Ectodermal cell (in vitro differentiated cells): ENCODE measurements around the gene ACAT2.

Experiments used
- H3K27ac ChIP-seq: 2 replicates; pipeline ENCODE4 v1.7.0; 2013; ENCODE audit warnings: mild to moderate bottlenecking, low read depth, low read length; ENCODE audit not compliant: insufficient read depth, poor library complexity, severe bottlenecking
- H3K27me3 ChIP-seq: 2 replicates; pipeline ENCODE4 v1.7.0; 2013; ENCODE audit warnings: mild to moderate bottlenecking, low read length; ENCODE audit not compliant: insufficient read depth, control insufficient read depth, poor library complexity, severe bottlenecking
- H3K36me3 ChIP-seq: one replicate; pipeline ENCODE4 v1.7.0; 2013; ENCODE audit warnings: low read length; ENCODE audit not compliant: control insufficient read depth, insufficient read depth
- H3K4me1 ChIP-seq: one replicate; pipeline ENCODE4 v1.7.0; 2013; ENCODE audit warnings: low read length; ENCODE audit not compliant: control insufficient read depth, insufficient read depth
- H3K4me3 ChIP-seq: 2 replicates; pipeline ENCODE4 v1.7.0; 2013; ENCODE audit warnings: low read depth, low read length, control low read depth; ENCODE audit not compliant: insufficient read depth
- H3K9me3 ChIP-seq: 2 replicates; pipeline ENCODE4 v1.7.0; 2013; ENCODE audit warnings: mild to moderate bottlenecking, low read length, moderate library complexity; ENCODE audit not compliant: control insufficient read depth
- WGBS, 2 experiments: methylation state at CpG; one replicate each; pipeline ENCODE4 v1.1.7; 2013; ENCODE audit warnings: missing lambda C conversion rate in 2 of 2; 5-methylcytosine and 5-hydroxymethylcytosine counted together

Gene ACAT2

DNA sequence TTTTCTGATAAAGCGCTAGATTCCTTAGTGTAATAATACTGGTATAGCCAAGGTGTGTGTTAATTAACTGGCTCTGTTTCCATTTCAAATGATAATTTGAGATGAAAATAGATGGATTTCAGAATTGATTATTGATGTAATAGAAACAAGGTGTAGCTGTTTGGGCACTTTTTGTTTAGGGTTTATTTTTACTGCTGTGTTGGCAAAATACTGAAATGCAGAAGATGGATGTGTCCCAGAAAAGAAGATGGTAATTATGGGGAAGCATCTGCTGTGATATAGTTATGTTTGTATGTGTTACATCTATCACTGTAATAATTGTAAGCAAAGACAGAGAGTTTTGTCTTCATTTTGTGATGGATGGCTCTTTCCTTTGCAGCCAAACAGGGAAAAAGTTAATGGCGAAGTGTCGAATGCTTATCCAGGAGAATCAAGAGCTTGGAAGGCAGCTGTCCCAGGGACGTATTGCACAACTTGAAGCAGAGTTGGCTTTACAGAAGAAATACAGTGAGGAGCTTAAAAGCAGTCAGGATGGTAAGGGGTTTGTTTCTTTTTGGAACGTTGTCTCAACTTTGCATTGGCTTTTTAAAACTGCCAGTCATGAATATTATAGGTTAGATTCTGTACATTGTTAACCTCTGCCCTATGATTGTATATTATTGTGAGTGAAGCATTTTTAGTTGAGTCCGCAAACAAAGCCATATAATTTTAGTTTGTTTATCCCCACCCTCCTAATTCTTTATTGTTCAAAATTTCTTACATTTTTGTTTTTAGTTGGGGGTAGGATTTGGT lies 8.6 kb upstream of the ACAT2 start:
- H3K36me3 ChIP-seq = peaks cover 54% of the 10 kb centered on the region
- no peak overlapping the region for H3K4me3 ChIP-seq
- no peaks in the 10 kb centered on the region for H3K27me3 ChIP-seq
- H3K9me3 ChIP-seq = no peaks in the 10 kb centered on the region
- WGBS, 2 experiments = 95 to 96% methylated on average over 5 of the region's 6 CpGs
- H3K4me1 ChIP-seq = no peaks in the 10 kb centered on the region
- H3K27ac ChIP-seq = no peak overlapping the region

DNA sequence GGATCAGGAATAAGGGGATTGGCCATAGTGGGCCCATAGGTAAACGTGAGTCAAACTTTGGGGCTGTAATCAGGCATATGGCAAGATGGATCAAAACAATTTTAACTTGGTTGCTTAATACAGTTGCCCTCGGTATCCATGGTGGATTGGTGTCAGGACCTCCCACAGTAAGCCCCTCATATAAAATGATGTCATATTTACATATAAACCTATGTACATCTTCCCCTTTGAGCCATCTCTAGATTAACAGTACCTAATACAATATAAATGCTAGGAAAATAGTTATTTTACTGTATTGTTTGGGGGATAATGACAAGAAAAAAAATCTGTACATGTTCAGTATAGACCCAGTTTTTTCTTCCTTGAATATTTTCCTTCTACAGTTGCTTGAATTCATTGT lies 7.4 kb upstream of the ACAT2 start:
- 96% methylated on average over 2 of the region's 2 CpGs for WGBS, 2 experiments

GRCh38 chr6:159754959-159755914 lies 6.6 kb upstream of the ACAT2 start:
- WGBS, 2 experiments = 84 to 96% methylated on average over 11 to 14 of the region's 15 CpGs
- H3K27me3 ChIP-seq = no peaks in the 10 kb centered on the region
- peaks cover 52% of the 10 kb centered on the region for H3K36me3 ChIP-seq
- no peak overlapping the region for H3K27ac ChIP-seq
- peaks cover under 1% of the 10 kb centered on the region for H3K4me1 ChIP-seq
- H3K4me3 ChIP-seq = no peak overlapping the region
- no peaks in the 10 kb centered on the region for H3K9me3 ChIP-seq

More for the DNA sequence above, 7.4 kb upstream of the ACAT2 start:
- Histone ChIP-seq H3K4me1 (no peaks in the 10 kb centered on the region), H3K4me3 (no peak overlapping the region), H3K27me3 (no peaks in the 10 kb centered on the region), H3K9me3 (no peaks in the 10 kb centered on the region), H3K36me3 (peaks cover 56% of the 10 kb centered on the region), H3K27ac (no peak overlapping the region)

- H3K36me3 ChIP-seq = peaks cover 49% of the 10 kb centered on the region
- no peak overlapping the region for H3K4me3 ChIP-seq
- no peak overlapping the region for H3K27ac ChIP-seq
- no peaks in the 10 kb centered on the region for H3K27me3 ChIP-seq
- peaks cover 9% of the 10 kb centered on the region for H3K4me1 ChIP-seq
- 95 to 99% methylated on average over 4 of the region's 4 CpGs for WGBS, 2 experiments
- no peaks in the 10 kb centered on the region for H3K9me3 ChIP-seq
These were observed 5.3 kb upstream of the ACAT2 start for GRCh38 chr6:159756508-159756907.

GRCh38 chr6:159758031-159759001 lies 3.5 kb upstream of the ACAT2 start:
- peak overlapping the region; percentile 30 for H3K27ac ChIP-seq
- peaks cover 9% of the 10 kb centered on the region for H3K4me1 ChIP-seq
- whole genome bisulfite sequencing, 2 experiments = 94 to 97% methylated on average over 7 of the region's 7 CpGs
- peaks cover 35% of the 10 kb centered on the region for H3K36me3 ChIP-seq
- no peak overlapping the region for H3K4me3 ChIP-seq
- H3K9me3 ChIP-seq = no peaks in the 10 kb centered on the region
- H3K27me3 ChIP-seq = no peaks in the 10 kb centered on the region

DNA sequence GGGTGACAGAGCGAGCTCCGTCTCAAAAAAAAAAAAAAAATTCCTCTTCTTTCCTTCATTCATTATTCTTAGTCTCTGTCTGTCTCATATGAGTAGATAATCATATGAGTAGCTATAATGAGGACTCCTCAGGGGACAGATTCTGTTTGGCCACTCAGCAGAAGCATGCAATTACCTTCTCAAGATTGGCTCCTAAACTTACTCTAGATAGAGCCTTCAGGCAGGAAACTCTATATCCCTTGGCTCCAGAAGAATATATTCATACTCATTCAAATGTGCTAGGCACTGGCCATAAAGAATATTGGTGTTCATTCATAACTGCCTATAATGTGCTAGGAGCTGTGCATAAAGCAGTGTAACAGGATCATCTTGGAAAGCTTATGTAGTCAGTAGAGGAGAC lies 2.2 kb upstream of the ACAT2 start:
- WGBS, 2 experiments = no CpG with 5 or more reads among the region's 2 CpGs
- no peak overlapping the region for H3K4me3 ChIP-seq
- no peak overlapping the region for H3K27ac ChIP-seq
- no peaks in the 10 kb centered on the region for H3K27me3 ChIP-seq
- no peaks in the 10 kb centered on the region for H3K9me3 ChIP-seq
- peaks cover 21% of the 10 kb centered on the region for H3K36me3 ChIP-seq
- H3K4me1 ChIP-seq = peaks cover 9% of the 10 kb centered on the region

GRCh38 chr6:159760602-159761057 lies 1.2 kb upstream of the ACAT2 start:
- WGBS, 2 experiments = 41 to 43% methylated on average over 3 of the region's 3 CpGs
- H3K27ac ChIP-seq = peak overlapping the region; percentile 78
- no peaks in the 10 kb centered on the region for H3K27me3 ChIP-seq
- H3K4me1 ChIP-seq = peaks cover 9% of the 10 kb centered on the region
- H3K36me3 ChIP-seq = peaks cover 12% of the 10 kb centered on the region
- no peak overlapping the region for H3K4me3 ChIP-seq
- H3K9me3 ChIP-seq = no peaks in the 10 kb centered on the region

GRCh38 chr6:159761129-159761872 lies 544 bp upstream of the ACAT2 start:
- no peaks in the 10 kb centered on the region for H3K9me3 ChIP-seq
- H3K27ac ChIP-seq = peak overlapping the region; percentile 68
- H3K4me1 ChIP-seq = peaks cover 9% of the 10 kb centered on the region
- no peaks in the 10 kb centered on the region for H3K27me3 ChIP-seq
- peaks cover 8% of the 10 kb centered on the region for H3K36me3 ChIP-seq
- 45 to 46% methylated on average over 45 of the region's 45 CpGs for WGBS, 2 experiments
- H3K4me3 ChIP-seq = peak overlapping the region; percentile 74

DNA sequence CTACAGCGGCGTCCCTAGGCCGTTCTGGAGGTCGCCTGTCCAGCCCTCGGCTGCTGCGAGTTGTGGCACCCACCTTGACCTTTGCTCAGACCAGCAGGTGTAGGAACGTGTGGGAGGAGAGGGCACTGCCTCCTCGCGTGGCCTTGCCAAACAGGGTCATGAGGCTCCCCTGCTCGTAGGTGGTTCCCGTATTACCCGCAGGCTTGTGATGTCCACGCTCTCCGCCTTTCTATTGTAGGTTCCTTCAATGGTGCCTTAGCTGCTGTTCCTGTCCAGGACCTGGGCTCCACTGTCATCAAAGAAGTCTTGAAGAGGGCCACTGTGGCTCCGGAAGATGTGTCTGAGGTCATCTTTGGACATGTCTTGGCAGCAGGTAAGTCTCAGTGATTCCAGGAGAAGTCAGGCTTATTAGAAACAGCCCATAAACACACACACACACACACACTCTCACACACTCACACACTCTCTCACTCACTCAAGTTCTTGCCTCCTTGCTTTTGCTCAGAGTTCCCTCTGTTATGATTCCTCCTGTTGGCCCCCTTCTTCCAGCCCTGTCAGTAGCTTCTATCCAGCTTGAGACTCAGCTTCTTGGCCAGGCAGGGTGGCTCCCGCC lies 942 bp downstream of the ACAT2 start:
- peak overlapping the region; percentile 74 for H3K4me3 ChIP-seq
- H3K27ac ChIP-seq = no peak overlapping the region
- no peaks in the 10 kb centered on the region for H3K27me3 ChIP-seq
- H3K4me1 ChIP-seq = peaks cover 9% of the 10 kb centered on the region
- 45 to 48% methylated on average over 16 of the region's 16 CpGs for WGBS, 2 experiments
- H3K9me3 ChIP-seq = no peaks in the 10 kb centered on the region
- peaks cover 15% of the 10 kb centered on the region for H3K36me3 ChIP-seq
